Gastrocnemius medialis (tissue), 4 donors: ENCODE data around the gene UCK1.

ENCODE experiments used
- CTCF ChIP-seq, 5 experiments: fragments of 450-650 bp in 3 of 5; fragments of 200-600 bp in 2 of 5; sonication (generic) in 2 of 5; IDR thresholded peaks in 4 of 5; conservative IDR thresholded peaks in 1 of 5; 1 replicate in 4 of 5; 2 replicates in 1 of 5; pipeline ENCODE4 v1.5.1; 2016 to 2019; ENCODE audit warnings: antibody characterized with exemption in 5 of 5, mild to moderate bottlenecking in 3 of 5, moderate library complexity in 3 of 5
- POLR2A ChIP-seq, 2 donors: fragments of 450-650 bp; IDR thresholded peaks; one replicate each; pipeline ENCODE4 v1.6.1; 2017; ENCODE audit warnings: antibody characterized with exemption in 2 of 2, mild to moderate bottlenecking in 2 of 2, moderate library complexity in 2 of 2

- no peak for TF ChIP-seq CTCF (IDR thresholded peaks at IDR 0.05 in 4 of 5, conservative IDR thresholded peaks at IDR 0.05 in 1 of 5)
- no peak for TF ChIP-seq POLR2A (IDR thresholded peaks at IDR 0.05)
Observed at GRCh38 chr9:131499254-131499767, 31.8 kb downstream of the UCK1 start.
